VCaP (cell line): Measurements from ENCODE around the gene SLC24A3.

Experiments
- H3K27ac ChIP-seq: fragments of 450-650 bp; 2 replicates; pipeline ENCODE4 v1.5.1; 2017
- CTCF ChIP-seq: fragments of 450-650 bp; conservative IDR thresholded peaks from 2 replicates; pipeline ENCODE4 v1.5.1; 2017; ENCODE audit warnings: mild to moderate bottlenecking, moderate library complexity

Gene SLC24A3

GRCh38 chr20:19335916-19336315, 123.5 kb downstream of the SLC24A3 start:
- TF ChIP-seq CTCF: no peak
- no peak overlapping the region for H3K27ac ChIP-seq

DNA sequence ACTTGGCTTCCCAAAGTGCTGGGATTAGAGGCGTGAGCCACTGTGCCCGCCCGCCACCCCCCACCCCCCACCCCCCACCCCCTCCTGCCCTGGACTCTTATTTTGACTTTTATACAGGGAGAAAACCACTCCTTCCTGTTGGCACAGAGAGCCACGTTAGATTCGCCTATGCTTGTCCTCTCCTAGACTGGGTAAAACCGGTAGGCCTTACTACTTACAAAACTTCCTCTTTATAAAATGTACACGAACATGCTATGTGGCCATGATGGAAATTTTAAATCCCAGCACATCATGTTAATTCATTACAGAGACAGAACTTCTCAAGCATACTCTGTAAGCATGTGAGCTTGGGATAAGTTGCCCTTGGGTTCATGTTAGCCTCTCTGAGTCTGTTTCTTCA, 124.2 kb downstream of the SLC24A3 start:
- TF ChIP-seq CTCF: no peak
- H3K27ac ChIP-seq: no peak overlapping the region

DNA sequence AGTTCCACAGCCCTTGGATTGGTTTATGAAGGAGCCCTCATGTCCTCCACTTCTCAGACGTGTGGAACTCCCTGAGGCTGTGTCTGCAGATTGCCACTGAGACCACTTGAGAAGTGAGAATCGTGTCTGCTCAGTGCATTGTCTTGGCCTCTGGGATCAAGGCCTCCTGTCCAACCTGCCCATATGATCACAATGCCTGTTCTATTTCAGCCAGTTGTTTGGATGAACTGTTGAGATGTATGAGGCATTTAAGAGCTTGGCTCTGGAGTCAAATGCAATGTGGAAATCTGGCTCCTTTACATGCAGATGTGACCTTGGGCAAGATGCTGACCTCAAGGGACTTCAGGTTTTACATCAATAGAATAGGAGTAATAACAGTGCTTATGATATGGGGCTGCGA, 125.9 kb downstream of the SLC24A3 start:
- no peak for TF ChIP-seq CTCF
- no peak overlapping the region for H3K27ac ChIP-seq

- no peak for TF ChIP-seq CTCF
- no peak overlapping the region for H3K27ac ChIP-seq
Observed at GRCh38 chr20:19338960-19339359, 126.5 kb downstream of the SLC24A3 start.

DNA sequence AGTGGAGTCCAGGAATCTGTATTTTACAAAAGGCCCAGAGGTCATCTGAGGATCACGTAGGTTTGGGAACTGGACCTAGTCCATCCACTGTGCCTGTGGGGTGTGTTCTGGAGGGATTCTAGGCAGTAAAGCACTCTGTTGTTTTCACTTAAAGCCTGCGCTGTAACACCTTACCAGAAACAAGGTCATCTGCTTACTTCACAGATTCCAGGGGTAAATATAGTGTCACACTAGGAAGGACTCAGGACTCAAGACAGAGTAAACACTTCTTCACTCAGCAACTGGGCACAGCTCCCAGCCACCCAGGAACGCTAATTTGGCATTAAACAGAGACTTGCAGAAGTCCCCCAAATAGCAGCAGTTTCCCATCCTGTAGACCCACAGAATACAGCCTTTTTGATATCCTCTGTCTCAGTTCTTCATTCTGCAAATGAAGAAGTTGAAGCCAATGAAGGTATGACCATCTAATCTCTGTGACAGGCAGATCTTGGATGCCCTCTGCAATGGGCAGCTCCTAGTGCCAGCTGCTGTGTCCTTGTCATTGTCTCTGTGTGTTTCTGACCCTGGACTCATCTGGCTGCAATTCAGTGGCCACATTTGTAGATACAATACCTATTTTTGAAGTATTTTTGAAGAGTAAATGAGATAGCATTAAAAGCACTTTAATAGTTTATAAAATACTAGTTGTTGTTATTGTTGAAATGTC, 129.1 kb downstream of the SLC24A3 start:
- H3K27ac ChIP-seq: no peak overlapping the region
- no peak for TF ChIP-seq CTCF

GRCh38 chr20:19344341-19344740, 131.9 kb downstream of the SLC24A3 start:
- TF ChIP-seq CTCF: no peak
- H3K27ac ChIP-seq: no peak overlapping the region

DNA sequence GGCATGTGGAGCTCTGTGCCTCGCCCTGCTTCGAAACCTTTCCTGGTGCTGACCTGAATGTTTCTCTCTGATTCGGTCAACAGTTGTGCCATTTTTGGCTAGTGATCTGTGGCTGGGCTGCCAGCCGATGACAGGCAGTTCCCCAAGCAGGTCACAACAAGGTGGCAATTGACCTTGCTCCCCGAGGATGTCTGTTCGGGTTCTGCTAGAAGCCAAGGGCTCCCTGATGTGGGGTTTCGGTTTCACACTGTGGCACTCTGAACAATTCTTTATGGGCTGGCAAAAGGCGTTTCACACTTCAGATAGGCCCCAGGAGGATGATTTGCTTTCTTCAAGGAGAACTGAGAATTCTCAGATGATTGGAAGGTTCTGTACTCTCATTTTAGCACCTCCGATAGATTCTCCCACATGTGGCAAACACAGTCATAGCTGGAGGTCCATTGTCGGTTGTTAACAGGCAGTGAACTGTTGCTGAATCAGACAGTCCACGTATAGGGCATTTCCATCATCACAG, 135.6 kb downstream of the SLC24A3 start:
- no peak overlapping the region for H3K27ac ChIP-seq
- TF ChIP-seq CTCF: no peak
